H1 (cell line): ENCODE results near the gene RBM47. TPM values are rescaled to one million over a fixed set of nuclear protein-coding genes. Genes with fewer than 3 reads are reported as not detected.
A peak's percentile ranks its signal among the peaks of the same experiment; 100 is the strongest.

Experiments used
- CTCF ChIA-PET: fragments of 300-600 bp; sonication (Branson Sonifier 250); formaldehyde crosslinking; loops from one replicate; lab custom pipeline; 2021; ENCODE audit not compliant: partially characterized antibody; lab: Charles Lee
- POLR2A ChIA-PET: fragments of 300-600 bp; sonication (Branson Sonifier 250); formaldehyde crosslinking; loops from one replicate; lab custom pipeline; 2021; ENCODE audit warnings: inconsistent platforms; ENCODE audit not compliant: partially characterized antibody; lab: Charles Lee
- DNase-seq, 2 experiments: peaks; one replicate each; pipeline versions ENCODE4 v3.0.0 to v3.0.0-alpha.2; 2010 to 2022; ENCODE audit warnings: low spot score in 2 of 2, low read depth in 1 of 2, mixed read lengths in 1 of 2
- FAIRE-seq: peaks from 2 replicates; lab custom pipeline; 2011; peaks lifted over from hg19 to GRCh38; lab: Jason Lieb, UNC
- H2AFZ ChIP-seq: 2 replicates; pipeline ENCODE4 v1.8.1; 2012; ENCODE audit warnings: low read length, inconsistent platforms
- H2AK5ac ChIP-seq: 2 replicates; pipeline ENCODE4 v1.6.1; 2013; ENCODE audit warnings: low read depth, low read length
- H2BK120ac ChIP-seq: replicated peaks from 2 replicates; pipeline ENCODE3; 2013; ENCODE audit warnings: low read depth, low read length, inconsistent platforms
- H2BK12ac ChIP-seq: 2 replicates; pipeline ENCODE4 v1.6.1; 2013; ENCODE audit warnings: low read depth, low read length
- H2BK15ac ChIP-seq: 2 replicates; pipeline ENCODE4 v1.6.1; 2013; ENCODE audit warnings: low read length
- H2BK20ac ChIP-seq: 2 replicates; pipeline ENCODE4 v1.6.1; 2013; ENCODE audit warnings: low read length
- H2BK5ac ChIP-seq: 2 replicates; pipeline ENCODE4 v1.6.1; 2013; ENCODE audit warnings: low read depth, low read length
- H3K14ac ChIP-seq: 2 replicates; pipeline ENCODE4 v1.6.1; 2013; ENCODE audit warnings: inconsistent platforms; ENCODE audit not compliant: insufficient read length
- H3K18ac ChIP-seq: 2 replicates; pipeline ENCODE4 v1.6.1; 2013; ENCODE audit warnings: low read length; ENCODE audit errors: extremely low read depth
- H3K23ac ChIP-seq: 2 replicates; pipeline ENCODE4 v1.6.1; 2013; ENCODE audit warnings: inconsistent platforms; ENCODE audit not compliant: insufficient read length
- H3K23me2 ChIP-seq: 2 replicates; pipeline ENCODE4 v1.6.1; 2013; ENCODE audit warnings: low read depth, low read length
- H3K27ac ChIP-seq: 2 replicates; pipeline ENCODE4 v1.6.1; 2011; ENCODE audit warnings: low read depth, low read length, inconsistent platforms
- H3K27me3 ChIP-seq, 4 experiments: replicated peaks in 1 of 4; 1 replicate in 1 of 4; 2 replicates in 3 of 4; pipeline versions ENCODE4 v1.6.1 to v1.8.1; 2011 to 2013; ENCODE audit warnings: low read length in 3 of 4, mild to moderate bottlenecking in 3 of 4, inconsistent platforms in 2 of 4, mixed read lengths in 2 of 4, moderate library complexity in 1 of 4; ENCODE audit not compliant: control insufficient read depth in 3 of 4, insufficient read depth in 3 of 4; ENCODE audit errors: extremely low read depth in 1 of 4
- H3K36me3 ChIP-seq, 4 experiments: 2 replicates each; pipeline versions ENCODE4 v1.6.1 to v1.8.1; 2011 to 2013; ENCODE audit warnings: mild to moderate bottlenecking in 4 of 4, low read length in 3 of 4, moderate library complexity in 2 of 4, control low read depth in 1 of 4, inconsistent platforms in 1 of 4; ENCODE audit not compliant: insufficient read depth in 4 of 4, control insufficient read depth in 2 of 4
- H3K4ac ChIP-seq: replicated peaks from 2 replicates; pipeline ENCODE3; 2013; ENCODE audit warnings: low read length, low read depth, mixed read lengths, inconsistent platforms; ENCODE audit not compliant: insufficient read length
- H3K4me1 ChIP-seq, 4 experiments: replicated peaks in 1 of 4; 1 replicate in 1 of 4; 2 replicates in 3 of 4; pipeline versions ENCODE4 v1.6.1 to v1.8.1; 2011 to 2013; ENCODE audit warnings: low read length in 3 of 4, inconsistent platforms in 2 of 4, mixed read lengths in 1 of 4; ENCODE audit not compliant: insufficient read depth in 4 of 4, control insufficient read depth in 3 of 4
- H3K4me2 ChIP-seq, 2 experiments: 2 replicates each; pipeline versions ENCODE4 v1.6.1 to v1.8.1; 2011 to 2013; ENCODE audit warnings: low read depth in 2 of 2, low read length in 2 of 2, control low read depth in 1 of 2, inconsistent platforms in 1 of 2, mild to moderate bottlenecking in 1 of 2; ENCODE audit not compliant: insufficient read depth in 1 of 2
- H3K4me3 ChIP-seq, 4 experiments: fragments of 200-600, 300-600 bp in 1 of 4; sonication (generic), shearing (Covaris generic), sonication (Bioruptor Twin) in 1 of 4; 2 replicates each; pipeline versions ENCODE4 v1.5.1 to v1.8.1; 2011 to 2016; ENCODE audit warnings: low read length in 4 of 4, low read depth in 3 of 4, control low read depth in 2 of 4, inconsistent platforms in 2 of 4, mild to moderate bottlenecking in 2 of 4, mixed read lengths in 1 of 4, moderate library complexity in 1 of 4; ENCODE audit not compliant: insufficient read depth in 2 of 4; ENCODE audit errors: extremely low read depth in 1 of 4
- H3K56ac ChIP-seq: replicated peaks from 2 replicates; pipeline ENCODE3; 2013; ENCODE audit warnings: low read depth, mild to moderate bottlenecking, mixed read lengths, low read length, inconsistent platforms; ENCODE audit not compliant: insufficient read length
- H3K79me1 ChIP-seq: 2 replicates; pipeline ENCODE4 v1.6.1; 2013; ENCODE audit warnings: low read depth, low read length, control low read depth
- H3K79me2 ChIP-seq, 2 experiments: 2 replicates each; pipeline versions ENCODE4 v1.6.1 to v1.8.1; 2012 to 2013; ENCODE audit warnings: low read length in 2 of 2, mild to moderate bottlenecking in 2 of 2, inconsistent platforms in 1 of 2; ENCODE audit not compliant: insufficient read depth in 2 of 2, control insufficient read depth in 1 of 2
- H3K9ac ChIP-seq, 4 experiments: replicated peaks in 1 of 4; 1 replicate in 1 of 4; 2 replicates in 3 of 4; pipeline versions ENCODE4 v1.6.1 to v1.8.1; 2011 to 2013; ENCODE audit warnings: low read depth in 3 of 4, low read length in 3 of 4, control low read depth in 2 of 4, mild to moderate bottlenecking in 2 of 4, moderate library complexity in 2 of 4, inconsistent platforms in 1 of 4; ENCODE audit errors: extremely low read depth in 1 of 4
- H3K9me3 ChIP-seq, 2 experiments: 2 replicates each; pipeline versions ENCODE4 v1.6.1 to v1.8.1; 2012 to 2013; ENCODE audit warnings: mild to moderate bottlenecking in 2 of 2, moderate library complexity in 2 of 2, control low read depth in 1 of 2, inconsistent platforms in 1 of 2, low read depth in 1 of 2, low read length in 1 of 2, mixed read lengths in 1 of 2; ENCODE audit not compliant: insufficient read depth in 2 of 2
- H4K20me1 ChIP-seq, 2 experiments: replicated peaks in 1 of 2; 2 replicates each; pipeline versions ENCODE3 to v1.8.1; 2011 to 2013; ENCODE audit warnings: inconsistent platforms in 2 of 2, low read length in 2 of 2, mild to moderate bottlenecking in 1 of 2; ENCODE audit not compliant: insufficient read depth in 2 of 2, control insufficient read depth in 1 of 2
- H4K5ac ChIP-seq: 2 replicates; pipeline ENCODE4 v1.6.1; 2013; ENCODE audit warnings: low read length, low read depth, mixed read lengths, inconsistent platforms; ENCODE audit not compliant: insufficient read length
- H4K8ac ChIP-seq: 2 replicates; pipeline ENCODE4 v1.8.0; 2013; ENCODE audit warnings: mild to moderate bottlenecking, moderate library complexity, low read length, inconsistent platforms; ENCODE audit not compliant: insufficient read depth; ENCODE audit errors: extremely low read depth
- H4K91ac ChIP-seq: replicated peaks from 2 replicates; pipeline ENCODE3; 2013; ENCODE audit warnings: low read length, mixed read lengths, inconsistent platforms; ENCODE audit not compliant: insufficient read length
- BACH1 ChIP-seq: IDR thresholded peaks from 2 replicates; pipeline ENCODE4 v1.6.1; 2012; ENCODE audit warnings: low read length, improper control_type of control experiment
- BRCA1 ChIP-seq: IDR thresholded peaks from 2 replicates; pipeline ENCODE4 v1.6.1; 2012; ENCODE audit warnings: low read depth, low read length, improper control_type of control experiment
- CREB1 ChIP-seq: IDR thresholded peaks from 2 replicates; pipeline ENCODE4 v1.6.1; 2012; ENCODE audit warnings: inconsistent platforms
- KDM5A ChIP-seq: fragments of 200-600 bp; IDR thresholded peaks from 2 replicates; pipeline ENCODE4 v1.7.1; 2012; ENCODE audit warnings: mild to moderate bottlenecking, low read length, inconsistent platforms, mixed read lengths
- MAX ChIP-seq: IDR thresholded peaks from 2 replicates; pipeline ENCODE4 v1.6.1; 2012; ENCODE audit warnings: inconsistent platforms
- NANOG ChIP-seq: IDR thresholded peaks from 2 replicates; pipeline ENCODE4 v1.6.1; 2011; ENCODE audit warnings: low read length, low read depth, mild to moderate bottlenecking, inconsistent platforms; ENCODE audit not compliant: insufficient read depth, poor library complexity, severe bottlenecking
- POLR2A ChIP-seq, 2 experiments: IDR thresholded peaks; 1 replicate in 1 of 2; 2 replicates in 1 of 2; pipeline ENCODE4 v1.6.1; 2011; ENCODE audit warnings: low read depth in 2 of 2, low read length in 2 of 2, mild to moderate bottlenecking in 2 of 2; ENCODE audit errors: control extremely low read depth in 1 of 2
- POU5F1 ChIP-seq: IDR thresholded peaks from 2 replicates; pipeline ENCODE4 v1.6.1; 2011; ENCODE audit warnings: low read depth, mild to moderate bottlenecking, low read length, moderate library complexity
- RAD21 ChIP-seq, 2 experiments: IDR thresholded peaks in 1 of 2; conservative IDR thresholded peaks in 1 of 2; 2 replicates each; pipeline ENCODE4 v1.6.1; 2011; ENCODE audit warnings: low read depth in 2 of 2, low read length in 2 of 2, improper control_type of control experiment in 1 of 2, inconsistent platforms in 1 of 2, mild to moderate bottlenecking in 1 of 2, moderate library complexity in 1 of 2
- SP1 ChIP-seq: IDR thresholded peaks from 2 replicates; pipeline ENCODE4 v1.6.1; 2011; ENCODE audit warnings: low read depth, low read length
- SUZ12 ChIP-seq: fragments of 200-600 bp; sonication (generic); IDR thresholded peaks from 2 replicates; pipeline ENCODE4 v1.6.1; 2012; ENCODE audit warnings: mild to moderate bottlenecking, inconsistent platforms, low read length, moderate library complexity, mixed read lengths
- TEAD4 ChIP-seq: IDR thresholded peaks from 2 replicates; pipeline ENCODE4 v1.6.1; 2012; ENCODE audit warnings: low read depth, low read length, inconsistent platforms, mixed read lengths
- YY1 ChIP-seq: IDR thresholded peaks from 2 replicates; pipeline ENCODE4 v1.6.1; 2011; ENCODE audit warnings: low read depth, mild to moderate bottlenecking, low read length
- WGBS, 2 experiments: shearing (Covaris generic) in 1 of 2; methylation state at CpG; one replicate each; pipeline versions ENCODE4 v1.1.6 to v1.1.7; 2013 to 2015; ENCODE audit warnings: low lambda C conversion rate in 2 of 2, mixed read lengths in 2 of 2, inconsistent platforms in 1 of 2, low coverage in 1 of 2, missing lambda C conversion rate in 1 of 2; ENCODE audit not compliant: insufficient replicate concordance in 2 of 2, insufficient coverage in 1 of 2, insufficient read length in 1 of 2; ENCODE audit errors: extremely low coverage in 1 of 2, missing lambda C conversion rate in 1 of 2; 5-methylcytosine and 5-hydroxymethylcytosine counted together
- polyA plus RNA-seq, 7 experiments: library from polyadenylated mRNA; depleted of rRNA in 3 of 7; stranded (reverse) in 5 of 7; unstranded in 2 of 7; fragments of >200 nt in 5 of 7; fragments of 200-250 nt in 2 of 7; gene quantifications; 1 replicate in 5 of 7; 2 replicates in 1 of 7; 4 replicates in 1 of 7; pipeline versions ENCODE4 v1.2.1 to v1.2.3, GENCODE V29; 2011 to 2013; ENCODE audit warnings: missing spikeins in 2 of 7, mixed read lengths in 2 of 7
- total RNA-seq: library from RNA; stranded (reverse); fragmentation: NEBNext Ultra II Directional; extraction: Animal tissue kit (Norgen Biotek cat#: 25700); gene quantifications from 2 replicates; pipeline ENCODE4 v1.2.1, GENCODE V29; 2021

The RBM47 gene
- total and polyA plus RNA-seq, 2 of the 8 experiments (the other 6 are each of a cell fraction or from before 2014, with no cell fraction given): 42.8 to 78.9 TPM

GRCh38 chr4:40630335-40631021 lies 814 bp upstream of the RBM47 start:
- peak overlapping the region; percentile 82 for H3K4ac ChIP-seq
- no peak overlapping the region for H2AFZ ChIP-seq
- H3K27ac ChIP-seq: peak overlapping the region; percentile 91
- no peaks in the 10 kb centered on the region for H3K27me3 ChIP-seq
- peak overlapping the region; percentile 66 to 79 (median 75) for H3K4me3 ChIP-seq
- peak; percentile 51 to 76 for DNase-seq
- peaks cover 12% of the 10 kb centered on the region for H3K23me2 ChIP-seq
- H3K4me1 ChIP-seq: peaks cover 10 to 21% (median 19%) of the 10 kb centered on the region in 4 experiments; a peak in 6 of 7 replicates
- H3K23ac ChIP-seq: no peak overlapping the region
- H3K56ac ChIP-seq: peak overlapping the region; percentile 88
- H3K79me2 ChIP-seq: peaks cover 6 to 30% of the 10 kb centered on the region in 2 experiments
- H4K91ac ChIP-seq: peak overlapping the region; percentile 91
- H3K9me3 ChIP-seq: no peaks in the 10 kb centered on the region
- peak overlapping the region; percentile 82 to 99 for H3K4me2 ChIP-seq
- peak overlapping the region; percentile 7 for H2BK120ac ChIP-seq
- peak; percentile 7 for FAIRE-seq
- peaks cover 4% of the 10 kb centered on the region for H3K79me1 ChIP-seq
- H2BK20ac ChIP-seq: peak overlapping the region; percentile 35
- H4K5ac ChIP-seq: peak overlapping the region; percentile 13
- peak overlapping the region; percentile 64 for H2BK12ac ChIP-seq
- ChIA-PET POLR2A (interaction anchor here (0.6 to 2.2 kb wide), 9 partner anchors 11 to 120 kb away, joined by 3 to 13 read pairs (median 4); partner anchors contain the start of gene NSUN7), CTCF (no interaction called here)
- H3K9ac ChIP-seq: peak overlapping the region; percentile 61 to 81 (median 64)
- H3K18ac ChIP-seq: peak overlapping the region; percentile 63
- H4K20me1 ChIP-seq: no peaks in the 10 kb centered on the region
- H2AK5ac ChIP-seq: no peak overlapping the region; the same call in 1 of the 2 replicates
- H3K14ac ChIP-seq: no peak overlapping the region
- no peaks in the 10 kb centered on the region for H3K36me3 ChIP-seq
- 0% methylated on average over 35 of the region's 41 CpGs; no CpG with 5 or more reads in 1 of the 2 experiments for WGBS, 2 experiments
- H4K8ac ChIP-seq: peak overlapping the region; percentile 85; the same call in 1 of the 2 replicates
- H2BK5ac ChIP-seq: peak overlapping the region; percentile 96
- 0 out of 2 replicates have a peak overlapping the region, but pooled peaks have one; percentile 48 for H2BK15ac ChIP-seq
- TF ChIP-seq RAD21 (IDR thresholded peaks at IDR 0.05 in 1 of 2, conservative IDR thresholded peaks at IDR 0.05 in 1 of 2; ENCODE audit: low read depth in 2 of 2, low read length in 2 of 2) (peak in 1 of 2 experiments; percentile 0; a peak in 1 of 4 replicates), MAX (peak; percentile 62), BRCA1 (no peak), YY1 (no peak), SUZ12 (no peak), POLR2A (IDR thresholded peaks at IDR 0.05; ENCODE audit: control extremely low read depth in 1 of 2, low read depth in 2 of 2, low read length in 2 of 2) (no peak; a peak in 1 of 3 replicates), POU5F1 (no peak), NANOG (no peak), CREB1 (peak; percentile 57), BACH1 (no peak), TEAD4 (no peak), KDM5A (no peak), SP1 (no peak)
